SU-DHL-6 (cell line): Measurements from ENCODE around the gene DLL1.

Experiments
- CTCF ChIP-seq: fragments of 200-600 bp; sonication (generic); IDR thresholded peaks from one replicate; pipeline ENCODE4 v1.5.1; 2017; ENCODE audit warnings: antibody characterized with exemption, mild to moderate bottlenecking, low read length, moderate library complexity; ENCODE audit not compliant: insufficient read depth, poor library complexity, severe bottlenecking
- EZH2phosphoT487 ChIP-seq: fragments of 200-600 bp; sonication (generic), shearing (Covaris generic); conservative IDR thresholded peaks from 2 replicates; pipeline ENCODE4 v1.6.1; 2018; ENCODE audit warnings: mild to moderate bottlenecking, antibody characterized with exemption, low read length, moderate library complexity, mixed read lengths

GRCh38 chr6:170294298-170294730 is 3.4 kb upstream of the DLL1 start:
- no peak for TF ChIP-seq CTCF
- TF ChIP-seq EZH2phosphoT487: no peak
